ENCODE results near the gene WDR90. TPM values are rescaled to one million over a fixed set of nuclear protein-coding genes. Genes with fewer than 3 reads are reported as not detected.

WDR90 gene
- total RNA-seq, 1 donor from 2014 or later, result 21.2 TPM

- H3K36me3 ChIP-seq (ENCODE audit: insufficient read depth, low read length), result no peaks in the 10 kb centered on the region
- DNase-seq (ENCODE audit: low read depth) (no peak), FAIRE-seq (no peak)
- Mint-ChIP-seq H3K36me3 (ENCODE audit: low read depth, unreplicated experiment) (no peaks in the 10 kb centered on the region), H3K4me1 (ENCODE audit: low read depth, unreplicated experiment) (no peaks in the 10 kb centered on the region), H3K9me3 (ENCODE audit: unreplicated experiment) (no peaks in the 10 kb centered on the region), H3K27me3 (ENCODE audit: low read depth, unreplicated experiment) (no peaks in the 10 kb centered on the region), H3K27ac (ENCODE audit: unreplicated experiment) (no peak overlapping the region), H3K4me3 (ENCODE audit: unreplicated experiment) (peak overlapping the region; percentile 75)
- H3K79me2 ChIP-seq (ENCODE audit: insufficient read depth, low read length), result peaks cover 15% of the 10 kb centered on the region
- H3K4me1 ChIP-seq (ENCODE audit: insufficient read depth, low read length), result peaks cover 10% of the 10 kb centered on the region
- peaks cover 14% of the 10 kb centered on the region for H4K20me1 ChIP-seq (ENCODE audit: insufficient read depth, low read length)
- H3K27ac ChIP-seq (ENCODE audit: low read depth, low read length), result peak overlapping the region; percentile 81
- H3K9me3 ChIP-seq (ENCODE audit: insufficient read depth, low read depth, low read length), result no peaks in the 10 kb centered on the region
- peak overlapping the region; percentile 81 for H3K9ac ChIP-seq (ENCODE audit: low read length)
- no peaks in the 10 kb centered on the region for H3K27me3 ChIP-seq (ENCODE audit: insufficient read depth, low read length)
- H3K4me2 ChIP-seq (ENCODE audit: low read length), result peak overlapping the region; percentile 90
- TF ChIP-seq, protein P1, sequence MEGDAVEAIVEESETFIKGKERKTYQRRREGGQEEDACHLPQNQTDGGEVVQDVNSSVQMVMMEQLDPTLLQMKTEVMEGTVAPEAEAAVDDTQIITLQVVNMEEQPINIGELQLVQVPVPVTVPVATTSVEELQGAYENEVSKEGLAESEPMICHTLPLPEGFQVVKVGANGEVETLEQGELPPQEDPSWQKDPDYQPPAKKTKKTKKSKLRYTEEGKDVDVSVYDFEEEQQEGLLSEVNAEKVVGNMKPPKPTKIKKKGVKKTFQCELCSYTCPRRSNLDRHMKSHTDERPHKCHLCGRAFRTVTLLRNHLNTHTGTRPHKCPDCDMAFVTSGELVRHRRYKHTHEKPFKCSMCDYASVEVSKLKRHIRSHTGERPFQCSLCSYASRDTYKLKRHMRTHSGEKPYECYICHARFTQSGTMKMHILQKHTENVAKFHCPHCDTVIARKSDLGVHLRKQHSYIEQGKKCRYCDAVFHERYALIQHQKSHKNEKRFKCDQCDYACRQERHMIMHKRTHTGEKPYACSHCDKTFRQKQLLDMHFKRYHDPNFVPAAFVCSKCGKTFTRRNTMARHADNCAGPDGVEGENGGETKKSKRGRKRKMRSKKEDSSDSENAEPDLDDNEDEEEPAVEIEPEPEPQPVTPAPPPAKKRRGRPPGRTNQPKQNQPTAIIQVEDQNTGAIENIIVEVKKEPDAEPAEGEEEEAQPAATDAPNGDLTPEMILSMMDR (IDR thresholded peaks at IDR 0.05; ENCODE audit: insufficient read depth, low read depth, low read length), result no peak
- no peak for TF ChIP-seq EZH2 (IDR thresholded peaks at IDR 0.05; ENCODE audit: insufficient read depth, low read length)
- peak overlapping the region; percentile 93 for H2AFZ ChIP-seq (ENCODE audit: low read depth, low read length)
- peak overlapping the region; percentile 80 for H3K4me3 ChIP-seq (ENCODE audit: insufficient read depth, low read depth, low read length)
Measured at GRCh38 chr16:635573-636205, 13.5 kb upstream of the WDR90 start.

- Histone ChIP-seq H3K9ac (ENCODE audit: low read length) (peak within 1 kb of the TSS; percentile 81), H3K36me3 (ENCODE audit: insufficient read depth, low read length) (no peaks in the 10 kb centered on the region), H3K9me3 (ENCODE audit: insufficient read depth, low read depth, low read length) (no peaks in the 10 kb centered on the region), H3K4me1 (ENCODE audit: insufficient read depth, low read length) (peaks cover 5% of the 10 kb centered on the region), H3K27ac (ENCODE audit: low read depth, low read length) (peak within 1 kb of the TSS; percentile 81), H3K79me2 (ENCODE audit: insufficient read depth, low read length) (peaks cover 15% of the 10 kb centered on the region), H3K27me3 (ENCODE audit: insufficient read depth, low read length) (no peaks in the 10 kb centered on the region), H2AFZ (ENCODE audit: low read depth, low read length) (peak within 1 kb of the TSS; percentile 98), H4K20me1 (ENCODE audit: insufficient read depth, low read length) (peaks cover 14% of the 10 kb centered on the region), H3K4me3 (ENCODE audit: insufficient read depth, low read depth, low read length) (peak within 1 kb of the TSS; percentile 80), H3K4me2 (ENCODE audit: low read length) (peak within 1 kb of the TSS; percentile 90)
- no peaks in the 10 kb centered on the region for H3K36me3 Mint-ChIP-seq (ENCODE audit: low read depth, unreplicated experiment)
- no peaks in the 10 kb centered on the region for H3K4me1 Mint-ChIP-seq (ENCODE audit: low read depth, unreplicated experiment)
- H3K27me3 Mint-ChIP-seq (ENCODE audit: low read depth, unreplicated experiment), result no peaks in the 10 kb centered on the region
- H3K9me3 Mint-ChIP-seq (ENCODE audit: unreplicated experiment), result no peaks in the 10 kb centered on the region
- FAIRE-seq (no peak), DNase-seq (ENCODE audit: low read depth) (peak; percentile 81)
- TF ChIP-seq, protein P1 (IDR thresholded peaks at IDR 0.05; ENCODE audit: insufficient read depth, low read depth, low read length), result no peak
- no peak for TF ChIP-seq EZH2 (IDR thresholded peaks at IDR 0.05; ENCODE audit: insufficient read depth, low read length)
- peak within 1 kb of the TSS; percentile 88 for H3K4me3 Mint-ChIP-seq (ENCODE audit: unreplicated experiment)
- peak within 1 kb of the TSS; percentile 89 for H3K27ac Mint-ChIP-seq (ENCODE audit: unreplicated experiment)
Measured at GRCh38 chr16:636206-637080, 12.7 kb upstream of the WDR90 start, which contains the start of gene METTL26. Gene METTL26, minus strand, starts transcription at chr16:636305. Its CDS starts 15 bp downstream, at chr16:636290.
